Measurements from ENCODE around the gene PI4K2B.
A peak's percentile ranks its signal among the peaks of the same experiment; 100 is the strongest.
"Not testable (repeated sequence)": the region's sequence is repeated elsewhere in the genome, so short reads cannot be mapped to it uniquely, and the experiment has no call there.

PI4K2B gene

DNA sequence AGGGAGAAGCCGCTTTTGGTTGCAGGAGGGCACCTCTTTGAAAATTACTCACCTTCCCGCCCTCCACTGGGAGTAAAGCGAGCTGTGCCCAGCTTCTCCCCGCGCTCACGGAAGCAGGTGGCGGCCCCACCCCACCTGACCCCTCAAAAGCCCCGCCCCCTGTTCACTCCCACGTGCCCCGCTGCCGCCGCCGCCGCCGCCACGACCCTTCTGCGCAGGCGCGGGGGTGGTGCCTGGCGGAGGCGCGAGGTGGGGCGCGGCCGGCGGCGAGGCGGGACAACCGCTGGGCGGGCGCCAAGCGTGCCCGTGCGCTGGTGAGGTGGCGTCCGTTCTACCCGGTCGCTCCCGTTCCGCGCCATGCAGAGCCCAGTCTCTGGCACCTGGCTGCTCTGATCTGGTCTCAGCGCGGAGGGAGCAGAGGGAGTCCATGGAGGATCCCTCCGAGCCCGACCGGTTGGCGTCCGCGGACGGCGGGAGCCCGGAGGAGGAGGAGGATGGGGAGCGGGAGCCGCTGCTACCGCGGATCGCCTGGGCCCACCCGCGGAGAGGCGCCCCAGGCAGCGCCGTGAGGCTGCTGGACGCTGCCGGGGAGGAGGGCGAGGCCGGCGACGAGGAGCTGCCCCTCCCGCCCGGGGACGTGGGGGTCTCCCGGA, at the start of gene PI4K2B:
PI4K2B (plus strand) TSS at position 297 of the 653 bp plus-strand sequence; CDS start at position 428, 131 bp downstream.
- peak; percentile 92 for DNase-seq

GRCh38 chr4:25184056-25184455, 49.8 kb upstream of the PI4K2B start:
- DNase-seq: no peak

- no peak for DNase-seq
Measured at GRCh38 chr4:25190407-25190806, 43.4 kb upstream of the PI4K2B start.

DNA sequence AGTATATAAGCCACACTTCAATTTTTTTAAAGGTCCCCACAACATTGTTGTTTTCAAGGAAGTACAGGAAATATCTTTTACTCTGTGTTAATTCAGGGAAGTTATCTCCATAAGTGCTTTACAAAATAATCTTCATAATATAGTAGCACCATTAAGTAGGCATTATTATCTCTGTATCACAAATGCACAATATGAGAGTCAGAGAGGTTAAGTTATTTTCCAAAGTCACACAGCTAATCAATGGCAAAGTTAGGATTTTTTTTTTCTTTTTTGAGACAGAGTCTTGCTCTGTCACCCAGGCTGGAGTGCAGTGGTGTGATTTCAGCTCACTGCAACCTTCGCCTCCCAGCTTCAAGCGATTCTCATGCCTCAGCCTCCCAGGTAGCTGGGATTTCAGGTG, 35.1 kb upstream of the PI4K2B start:
- DNase-seq: no peak

DNA sequence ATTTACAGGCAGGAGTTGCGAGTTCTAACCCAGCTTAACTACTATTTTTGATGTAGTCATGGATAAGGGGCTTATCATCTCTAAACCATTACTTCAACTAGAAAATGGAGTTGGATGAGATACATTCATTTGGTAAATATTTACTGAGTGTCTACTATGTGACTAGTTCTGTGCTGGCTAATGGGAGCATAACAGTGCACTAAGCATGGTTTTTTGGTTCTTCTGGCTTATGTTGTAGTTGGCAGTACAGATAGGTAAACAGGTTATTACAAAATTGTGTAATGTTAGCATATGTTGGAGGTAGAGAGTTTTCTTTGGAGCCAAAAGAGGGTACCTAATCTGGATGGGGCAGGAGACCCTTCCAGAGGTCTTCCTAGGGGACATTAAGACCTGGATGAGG, 25.8 kb upstream of the PI4K2B start:
- DNase-seq: no peak

- no peak for DNase-seq
Measured at GRCh38 chr4:25209702-25210101, 24.1 kb upstream of the PI4K2B start.

- DNase-seq: no peak
Measured at GRCh38 chr4:25211721-25212120, 22.1 kb upstream of the PI4K2B start.

- DNase-seq: no peak
Measured at GRCh38 chr4:25212822-25213221, 21.0 kb upstream of the PI4K2B start.

GRCh38 chr4:25213347-25213979, 20.4 kb upstream of the PI4K2B start:
- no peak for DNase-seq

GRCh38 chr4:25214750-25215149, 19.1 kb upstream of the PI4K2B start:
- not testable (repeated sequence) for DNase-seq

DNA sequence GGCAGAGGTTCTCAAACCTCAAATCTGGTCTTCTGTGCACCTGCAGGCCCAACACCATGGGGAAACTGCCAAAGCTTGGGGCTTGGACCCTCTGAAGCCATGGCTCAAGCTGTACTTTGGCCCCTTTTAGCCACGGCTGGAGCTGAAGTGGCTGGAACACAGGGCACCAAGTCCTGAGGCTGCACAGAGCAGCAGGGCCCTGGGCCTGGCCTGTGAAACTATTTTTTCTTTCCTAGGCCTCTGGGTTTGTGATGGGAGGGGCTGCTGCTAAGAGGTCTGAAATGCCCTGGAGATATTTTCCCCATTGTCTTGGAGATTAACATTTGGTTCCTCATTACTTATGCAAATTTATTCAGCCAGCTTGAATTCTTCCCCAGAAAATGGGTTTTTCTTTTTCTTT, 18.3 kb upstream of the PI4K2B start:
- no peak for DNase-seq

DNA sequence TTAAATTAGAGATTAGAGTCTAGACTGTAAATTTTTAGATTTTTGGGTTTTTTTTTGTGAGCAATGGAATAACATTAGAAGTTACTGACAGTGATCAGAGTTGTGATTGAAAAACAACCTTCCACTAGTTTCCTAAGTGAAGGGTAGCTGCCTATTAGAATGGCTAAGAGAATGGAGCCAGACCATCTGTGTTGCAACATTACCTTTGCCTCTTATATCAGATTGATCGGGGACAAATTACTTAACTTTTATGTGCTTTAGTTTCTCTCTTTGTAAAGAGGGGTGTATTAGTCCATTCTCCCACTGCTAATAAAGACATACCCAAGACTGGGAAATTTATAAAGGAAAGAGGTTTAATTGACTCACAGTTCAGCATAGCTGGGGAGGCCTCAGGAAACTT, 12.5 kb upstream of the PI4K2B start:
- DNase-seq: no peak

DNA sequence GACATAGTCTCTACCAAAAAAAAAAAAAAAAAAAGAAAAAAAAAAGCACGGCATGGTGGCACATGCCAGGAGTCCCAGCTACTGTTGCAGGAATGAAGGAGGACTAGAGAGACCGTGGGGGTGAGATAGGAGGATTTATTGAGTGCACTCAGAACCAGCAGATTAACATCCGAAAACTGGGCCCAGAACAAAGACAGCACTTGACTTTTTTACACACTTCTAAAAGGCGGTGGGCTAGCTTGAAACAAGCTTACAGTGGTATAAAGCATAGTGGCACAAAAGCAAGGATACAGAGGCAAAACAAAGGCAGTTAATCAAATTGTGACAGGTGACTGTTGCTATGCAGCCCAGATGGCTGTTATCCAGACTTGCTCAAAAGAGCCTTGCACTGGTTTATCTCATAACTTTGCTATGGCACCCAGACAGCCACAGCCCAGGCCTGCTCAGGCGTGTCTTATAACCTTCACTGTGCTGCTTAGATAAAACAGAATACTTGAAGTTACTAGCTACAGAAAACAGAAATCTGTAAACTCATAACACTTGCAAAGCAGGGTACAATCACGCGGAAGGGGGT, 9.9 kb upstream of the PI4K2B start:
- DNase-seq: no peak

DNA sequence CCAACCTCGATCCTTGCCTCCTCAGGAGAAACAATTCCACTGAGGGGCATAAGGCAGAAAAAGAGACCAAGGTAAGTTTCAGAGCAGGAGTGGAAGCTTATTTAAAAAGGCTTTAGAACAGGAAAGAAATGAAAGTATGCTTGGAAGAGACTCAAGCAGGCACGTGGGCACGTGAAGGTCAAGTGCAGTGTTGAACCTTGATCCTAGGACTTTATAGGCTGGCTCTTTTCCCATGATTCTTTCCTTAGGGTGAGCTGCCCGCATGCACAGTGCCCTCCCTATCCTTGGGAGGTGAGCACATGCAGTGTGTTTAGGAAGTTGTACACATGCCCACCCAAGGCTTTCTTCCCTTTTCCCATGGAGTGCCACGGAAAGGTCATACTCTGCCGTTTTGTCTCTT, 4.0 kb upstream of the PI4K2B start:
- no peak for DNase-seq

GRCh38 chr4:25233194-25233593, 639 bp upstream of the PI4K2B start:
- DNase-seq: no peak

GRCh38 chr4:25234390-25235370, 847 bp downstream of the PI4K2B start:
- peak in 1 of 2 experiments; percentile 7 for DNase-seq

DNA sequence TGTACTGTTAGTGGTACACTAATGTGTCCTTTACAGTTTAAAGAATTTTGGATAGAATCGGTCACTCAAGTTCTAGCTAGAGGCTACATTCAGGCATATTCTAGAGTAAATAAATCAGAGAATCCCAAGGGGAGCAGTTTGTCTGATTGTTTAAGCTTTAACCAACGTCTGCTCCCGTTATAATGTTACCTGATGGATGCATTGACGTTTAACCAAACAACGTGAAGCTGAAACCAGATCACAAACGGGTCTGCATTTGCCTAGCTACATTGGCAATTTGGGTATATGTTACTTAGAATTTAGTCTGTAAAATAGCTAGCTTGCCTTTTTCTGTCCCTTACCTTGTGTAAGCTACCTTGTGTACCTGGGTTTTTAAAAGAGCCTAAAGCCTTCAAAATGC, 1.6 kb downstream of the PI4K2B start:
- DNase-seq: no peak

DNA sequence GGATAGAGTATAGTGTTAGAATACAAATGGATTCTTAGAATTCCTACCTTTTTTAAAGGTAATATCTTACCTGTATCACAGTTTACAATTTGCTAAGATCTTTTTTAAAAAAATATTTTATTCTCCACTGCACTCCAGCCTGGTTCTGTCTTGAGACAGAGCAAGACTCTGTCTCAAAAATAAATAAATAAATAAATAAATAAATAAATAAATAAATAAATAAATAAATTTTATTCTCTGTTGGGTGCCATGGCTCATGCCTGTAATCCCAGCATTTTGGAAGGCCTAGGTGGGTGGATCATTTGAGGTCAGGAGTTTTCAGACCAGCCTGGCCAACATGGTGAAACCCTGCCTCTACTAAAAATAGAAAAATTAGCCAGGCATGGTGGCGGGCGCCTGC, 2.2 kb downstream of the PI4K2B start:
- not testable (repeated sequence) for DNase-seq

DNA sequence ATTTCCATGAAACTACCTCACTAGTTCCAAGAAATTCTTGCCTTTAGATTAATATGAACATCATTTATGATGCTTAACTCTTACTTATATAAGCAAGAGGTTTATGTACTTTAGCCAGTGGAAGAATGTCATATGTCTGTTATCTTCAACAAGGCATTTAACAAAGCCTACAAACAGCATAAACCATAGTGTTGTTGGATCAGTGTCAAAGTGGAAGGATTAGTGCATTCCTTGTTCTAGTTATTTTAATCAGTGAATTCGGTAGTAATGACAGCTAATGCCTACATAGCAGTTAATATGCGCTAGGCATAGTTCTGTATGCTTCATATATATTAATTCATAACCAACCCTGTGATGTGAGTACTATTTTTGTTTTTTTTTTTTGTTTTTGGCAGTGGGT, 3.1 kb downstream of the PI4K2B start:
- no peak for DNase-seq

- DNase-seq: no peak
Measured at GRCh38 chr4:25238052-25238451, 4.2 kb downstream of the PI4K2B start.

- DNase-seq: not testable (repeated sequence)
Measured at GRCh38 chr4:25239528-25239927, 5.7 kb downstream of the PI4K2B start.

GRCh38 chr4:25240754-25241210, 6.9 kb downstream of the PI4K2B start:
- not testable (repeated sequence) for DNase-seq

GRCh38 chr4:25242195-25242594, 8.4 kb downstream of the PI4K2B start:
- not testable (repeated sequence) for DNase-seq
